HG02884 (cell line): Measurements from ENCODE around the gene GULP1.
"Not testable (repeated sequence)": the region's sequence is repeated elsewhere in the genome, so short reads cannot be mapped to it uniquely, and the experiment has no call there.

Experiments
- ATAC-seq: cut with Tn5 transposase; IDR thresholded peaks from one replicate; pipeline ENCODE4 v1.9.1; 2021; ENCODE audit warnings: mild to moderate bottlenecking, moderate library complexity; ENCODE audit not compliant: unreplicated experiment

The GULP1 gene

DNA sequence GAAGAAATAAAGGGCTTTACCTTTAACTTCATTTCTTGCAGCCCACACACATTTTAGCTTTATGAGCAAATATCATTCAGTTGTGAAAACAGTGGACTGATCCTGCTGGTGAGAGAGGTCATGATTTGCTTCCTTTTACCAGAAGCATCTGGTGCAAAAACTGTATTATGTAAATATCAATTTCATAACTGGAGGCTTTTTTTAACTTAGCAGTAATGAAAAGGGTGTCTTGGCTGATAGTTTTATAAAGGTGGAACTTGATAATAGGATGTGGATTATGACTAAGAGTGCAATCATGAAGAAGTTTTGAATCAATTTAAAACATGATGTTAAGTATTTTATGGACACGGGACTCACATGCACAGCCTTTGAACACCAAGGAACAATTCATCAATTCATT lies 304.4 kb downstream of the GULP1 start:
- ATAC-seq = no peak

DNA sequence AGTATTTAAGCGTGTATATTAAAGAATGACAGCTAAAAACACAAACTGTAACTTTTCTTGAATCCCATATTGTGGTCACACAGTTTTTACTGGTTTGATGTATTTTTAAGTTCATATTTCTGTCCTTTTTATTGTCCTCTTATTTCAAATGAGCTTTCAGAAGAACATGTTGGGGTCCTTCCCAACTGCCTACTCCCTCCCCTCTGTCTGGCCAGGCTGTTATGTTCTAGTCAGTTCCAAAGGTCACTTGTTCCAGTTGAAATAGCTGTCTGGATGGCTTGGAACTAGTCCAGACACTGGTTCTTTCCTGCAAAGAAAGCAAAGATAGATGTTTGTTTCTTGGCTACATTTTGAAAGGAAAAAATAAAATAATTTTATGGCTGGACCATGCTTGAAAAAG lies 306.9 kb downstream of the GULP1 start:
- ATAC-seq = no peak

DNA sequence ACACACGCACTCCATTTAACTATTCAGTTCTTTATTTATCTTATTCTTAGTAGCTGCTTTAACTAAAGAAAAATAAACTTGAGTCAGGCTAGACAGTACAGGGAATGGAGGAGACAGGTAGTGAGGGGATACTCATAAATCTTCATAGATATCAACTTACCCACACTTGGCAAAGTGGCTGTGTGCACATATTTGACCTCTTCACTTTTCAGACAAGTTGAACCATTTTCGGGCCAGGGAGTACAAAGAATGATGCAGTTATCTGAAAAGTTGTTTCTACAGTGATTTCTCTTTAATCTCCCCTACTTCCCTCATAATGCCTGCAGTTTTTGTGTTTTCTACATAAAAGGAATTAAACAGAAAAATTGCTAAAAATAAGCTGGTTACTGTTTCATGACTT lies 307.5 kb downstream of the GULP1 start:
- no peak for ATAC-seq

DNA sequence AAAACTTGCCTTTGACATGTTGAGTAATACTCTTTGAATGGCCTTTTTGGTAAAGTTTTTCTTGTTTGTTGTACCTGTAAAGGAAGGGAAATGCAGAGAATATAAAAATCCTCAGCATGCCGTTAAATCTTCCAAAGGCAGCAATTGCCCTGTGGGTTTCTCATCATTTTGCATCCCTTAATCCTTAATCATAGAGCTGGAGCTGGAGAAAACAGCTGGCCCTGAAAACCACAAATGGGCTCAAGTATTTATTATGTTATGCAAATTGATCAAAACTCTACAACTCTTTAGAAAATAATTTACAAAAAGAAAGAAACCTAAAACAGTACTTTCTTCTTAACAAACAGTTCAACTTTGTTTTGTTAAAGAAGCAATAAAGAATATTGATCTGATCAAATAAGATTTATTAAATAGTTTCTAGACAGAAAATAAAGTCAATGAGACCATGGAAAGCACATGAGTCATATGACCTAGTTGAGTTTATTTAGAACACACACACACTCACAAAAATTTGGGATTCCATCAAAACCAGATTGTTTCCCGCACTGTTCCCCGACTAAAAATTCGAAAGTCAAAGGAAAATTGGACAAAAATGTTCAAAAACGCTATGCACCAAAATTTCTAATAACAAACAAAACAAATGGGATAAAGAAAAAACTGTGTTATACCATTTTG lies 309.0 kb downstream of the GULP1 start:
- no peak for ATAC-seq

DNA sequence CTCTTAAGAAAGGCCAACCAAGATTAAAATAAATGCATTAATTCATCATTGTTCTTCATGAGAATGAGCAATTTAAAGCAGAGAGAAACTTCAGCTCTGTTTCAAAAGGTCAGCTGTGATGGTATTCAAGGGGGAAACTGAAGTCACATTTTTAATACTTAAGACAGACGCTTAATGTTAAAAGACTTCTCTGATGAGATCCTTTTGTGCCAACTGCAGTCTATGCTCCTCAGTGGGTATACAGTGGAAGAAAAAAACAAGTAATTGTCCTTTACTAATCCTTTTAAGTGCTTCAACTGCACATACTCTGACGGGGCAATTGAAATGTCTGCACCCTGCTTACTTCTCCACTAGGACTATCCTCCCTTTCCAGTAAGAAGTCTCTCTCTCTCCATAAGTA lies 309.7 kb downstream of the GULP1 start:
- no peak for ATAC-seq

DNA sequence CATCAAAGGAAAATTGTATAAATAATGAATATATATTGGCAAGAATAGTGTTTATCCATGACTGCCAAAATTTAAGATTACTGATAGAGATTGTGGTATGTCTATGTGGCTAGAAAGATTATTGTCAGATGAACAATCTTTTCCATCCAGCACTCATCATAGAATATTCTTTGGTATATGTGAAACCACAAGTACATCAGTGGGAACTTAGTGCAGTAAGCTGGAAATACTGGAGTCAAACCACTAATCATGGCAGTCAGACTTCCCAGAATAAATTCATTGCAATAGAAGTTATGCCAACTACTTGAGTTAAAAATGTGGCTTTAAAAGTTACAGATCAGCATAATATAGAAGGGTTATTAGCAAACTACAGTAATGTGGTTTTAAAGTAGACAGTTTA lies 310.3 kb downstream of the GULP1 start:
- ATAC-seq = no peak

DNA sequence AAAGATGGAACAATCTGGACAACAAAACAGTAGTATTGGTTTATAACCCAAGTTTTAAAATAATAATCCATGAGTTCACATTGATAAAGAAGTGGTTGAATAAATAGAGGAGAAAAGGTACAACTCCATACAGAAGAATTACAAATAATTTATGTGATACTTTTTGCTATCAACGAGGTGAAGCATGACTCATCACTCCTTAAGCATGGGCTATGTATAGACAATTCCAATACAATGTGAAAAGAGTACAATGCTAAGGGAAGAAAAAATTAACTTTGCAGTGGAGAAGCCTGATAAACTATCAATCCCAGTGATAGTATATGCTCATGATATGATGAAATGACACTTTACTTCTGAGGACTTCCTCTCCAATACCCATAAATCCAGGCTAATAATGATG lies 312.9 kb downstream of the GULP1 start:
- no peak for ATAC-seq

DNA sequence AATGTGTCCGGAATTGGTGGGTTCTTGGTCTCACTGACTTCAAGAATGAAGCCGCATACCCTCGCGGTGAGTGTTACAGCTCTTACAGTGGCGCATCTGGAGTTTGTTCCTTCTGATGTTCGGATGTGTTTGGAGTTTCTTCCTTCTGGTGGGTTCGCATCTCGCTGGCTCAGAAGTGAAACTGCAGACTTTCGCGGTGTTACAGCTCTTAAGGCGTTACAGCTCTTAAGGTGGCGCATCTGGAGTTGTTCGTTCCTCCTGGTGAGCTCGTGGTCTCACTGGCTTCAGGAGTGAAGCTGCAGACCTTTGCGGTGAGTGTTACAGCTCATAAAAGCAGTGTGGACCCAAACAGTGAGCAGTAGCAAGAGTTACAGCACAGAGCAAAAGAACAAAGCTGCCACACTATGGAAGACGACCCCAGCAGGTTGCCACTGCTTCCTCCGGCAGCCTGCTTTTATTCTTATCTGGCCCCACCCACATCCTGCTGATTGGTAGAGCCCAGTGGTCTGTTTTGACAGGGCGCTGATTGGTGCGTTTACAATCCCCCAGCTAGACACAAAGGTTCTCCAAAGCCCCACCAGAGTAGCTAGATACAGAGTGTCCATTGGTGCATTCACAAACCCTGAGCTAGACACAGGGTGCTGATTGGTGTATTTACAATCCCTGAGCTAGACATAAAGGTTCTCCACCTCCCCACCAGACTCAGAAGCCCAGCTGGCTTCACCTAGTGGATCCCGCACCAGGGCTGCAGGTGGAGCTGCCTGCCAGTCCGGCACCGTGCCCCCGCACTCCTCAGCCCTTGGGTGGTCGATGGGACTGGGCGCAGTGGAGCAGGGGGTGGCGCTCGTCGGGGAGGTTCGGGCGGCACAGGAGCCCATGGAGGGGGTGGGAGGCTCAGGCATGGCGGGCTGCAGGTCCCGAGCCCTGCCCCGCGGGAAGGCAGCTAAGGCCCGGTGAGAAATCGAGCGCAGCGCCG lies 314.2 kb downstream of the GULP1 start:
- ATAC-seq = not testable (repeated sequence)

DNA sequence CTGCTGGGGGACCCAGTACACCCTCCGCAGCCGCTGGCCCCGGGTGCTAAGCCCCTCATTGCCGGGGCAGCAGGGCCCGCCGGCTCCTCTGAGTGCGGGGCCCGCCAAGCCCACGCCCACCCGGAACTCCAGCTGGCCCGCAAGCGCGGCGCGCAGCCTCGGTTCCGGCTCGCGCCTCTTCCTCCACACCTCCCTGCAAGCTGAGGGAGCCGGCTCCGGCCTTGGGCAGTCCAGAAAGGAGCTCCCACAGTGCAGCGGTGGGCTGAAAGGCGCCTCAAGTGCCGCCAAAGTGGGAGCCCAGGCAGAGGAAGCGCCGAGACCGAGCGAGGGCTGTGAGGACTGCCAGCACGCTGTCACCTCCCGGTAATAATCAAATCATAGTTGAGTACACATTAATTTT lies 314.9 kb downstream of the GULP1 start:
- not testable (repeated sequence) for ATAC-seq

DNA sequence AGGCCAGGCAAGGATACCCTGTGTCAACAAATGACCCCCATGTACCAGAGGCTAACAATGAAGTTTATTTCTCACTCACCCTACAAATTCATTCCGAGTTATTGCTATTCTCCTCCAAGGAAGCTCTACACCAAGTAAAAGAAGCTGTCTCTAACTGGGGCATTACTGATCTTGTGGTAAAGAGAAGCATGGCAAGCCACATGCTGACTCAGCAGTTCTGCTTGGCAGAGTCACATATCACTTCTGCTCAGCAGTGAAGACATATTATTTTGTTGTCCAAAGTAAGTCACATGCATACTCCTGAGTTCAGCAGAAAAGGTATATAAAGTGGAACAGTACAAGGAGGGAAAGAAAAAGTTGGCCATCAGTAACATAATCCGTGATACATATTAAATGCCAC lies 315.8 kb downstream of the GULP1 start:
- ATAC-seq = no peak

DNA sequence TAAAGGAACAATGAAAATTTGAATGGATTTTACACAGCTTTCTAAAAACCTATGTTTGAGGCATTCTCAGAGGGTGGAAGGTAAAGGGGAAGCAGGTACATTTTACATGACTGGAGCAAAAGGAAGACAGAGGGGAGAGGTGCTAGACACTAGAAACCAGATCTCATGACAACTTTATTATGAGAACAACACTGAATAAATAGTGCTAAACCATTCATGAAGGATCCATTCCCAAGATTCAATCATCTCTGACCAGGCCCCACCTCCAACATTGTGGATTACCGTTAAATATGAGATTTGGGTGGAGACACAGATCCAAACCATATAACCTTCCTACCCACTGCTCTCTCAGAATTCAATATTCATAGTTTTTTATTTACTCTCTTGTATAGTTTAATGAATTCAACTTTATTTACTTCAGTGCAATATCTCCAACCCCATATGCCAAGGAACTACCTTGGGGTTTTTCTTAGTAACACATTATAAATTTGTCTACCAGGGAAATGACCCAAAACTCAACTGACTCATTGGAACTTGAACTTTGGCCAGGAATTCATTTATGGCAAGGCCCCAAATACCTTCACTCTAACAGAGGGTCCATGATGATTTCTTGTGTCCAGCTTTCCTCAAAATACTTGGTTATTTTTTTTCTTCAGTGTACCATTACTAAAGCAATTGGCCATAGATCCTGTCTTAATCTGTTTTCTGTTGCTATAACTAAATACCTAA lies 317.8 kb downstream of the GULP1 start:
- ATAC-seq = no peak

DNA sequence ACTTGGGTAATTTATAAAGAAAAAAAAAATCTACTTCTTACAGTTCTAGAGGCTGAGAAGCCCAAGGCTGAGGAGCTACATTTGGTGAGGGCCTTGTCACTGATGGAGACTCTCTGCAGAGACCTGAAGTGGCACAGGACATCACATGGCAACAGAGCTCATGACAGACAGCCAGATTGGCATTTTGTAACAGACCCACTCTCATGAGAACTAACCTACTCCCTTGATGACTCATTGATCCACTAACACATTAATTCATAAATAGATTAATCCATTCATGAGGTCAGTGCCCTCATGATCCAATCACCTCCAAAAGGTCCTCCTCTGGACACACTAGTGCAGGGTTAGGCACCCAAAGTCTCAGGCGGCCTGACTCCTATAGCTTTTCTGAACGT lies 318.4 kb downstream of the GULP1 start:
- ATAC-seq = no peak

DNA sequence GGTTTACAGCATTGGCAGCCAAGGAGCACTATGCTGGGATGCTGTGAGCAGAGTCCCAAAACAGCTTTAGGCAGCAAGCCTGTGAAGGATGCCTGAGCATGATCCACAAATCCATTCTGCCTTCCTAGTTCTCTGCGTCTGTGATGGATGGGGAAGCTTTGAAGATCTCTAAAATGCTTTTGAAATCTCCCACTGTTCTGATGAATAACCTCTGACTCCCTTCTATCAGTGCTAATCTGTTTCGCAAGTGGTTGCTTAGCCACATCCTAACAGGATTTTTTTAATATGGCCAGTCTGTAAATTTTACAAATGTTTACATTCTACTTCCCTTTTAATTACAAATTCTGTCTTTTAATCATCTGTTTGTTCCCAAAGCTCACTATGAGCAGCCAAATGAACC lies 319.2 kb downstream of the GULP1 start:
- ATAC-seq = no peak

DNA sequence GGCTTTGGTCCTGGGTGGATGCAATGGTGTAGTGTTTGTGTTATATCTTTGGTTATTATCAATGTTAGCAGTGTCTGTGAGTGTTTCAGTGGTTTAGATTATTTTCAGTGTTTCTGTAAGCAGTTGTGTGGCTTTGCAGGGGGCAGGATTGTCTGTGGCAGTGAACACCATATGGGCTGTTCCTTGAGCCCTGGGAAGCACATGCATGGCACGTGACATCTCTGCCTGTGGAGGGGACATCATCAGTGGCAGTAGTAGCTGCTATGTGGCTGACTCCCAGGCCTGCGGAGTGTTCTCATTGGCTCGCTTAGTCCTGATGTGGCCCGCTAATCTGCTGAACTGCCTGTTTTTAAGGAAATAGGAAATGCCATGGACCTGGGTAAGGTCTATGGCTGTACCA lies 327.5 kb downstream of the GULP1 start:
- ATAC-seq = no peak

DNA sequence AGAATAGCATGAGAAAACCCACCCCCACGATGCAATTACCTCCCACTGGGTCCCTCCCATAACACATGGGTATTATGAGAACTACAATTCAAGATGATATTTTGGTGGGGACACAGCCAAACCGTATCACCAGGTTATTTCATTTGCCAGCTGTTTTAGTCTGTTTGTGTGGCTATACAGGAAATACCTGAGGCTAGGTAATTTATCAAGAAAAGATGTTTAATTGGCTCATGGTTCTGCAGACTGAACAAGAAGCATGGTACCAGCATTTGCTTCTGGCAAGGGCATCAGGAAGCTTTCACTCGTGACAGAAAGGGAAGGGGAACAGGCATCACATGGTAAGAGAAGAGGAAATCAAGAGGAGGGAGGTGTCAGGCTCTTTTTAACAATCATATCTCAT lies 329.2 kb downstream of the GULP1 start:
- ATAC-seq = no peak

DNA sequence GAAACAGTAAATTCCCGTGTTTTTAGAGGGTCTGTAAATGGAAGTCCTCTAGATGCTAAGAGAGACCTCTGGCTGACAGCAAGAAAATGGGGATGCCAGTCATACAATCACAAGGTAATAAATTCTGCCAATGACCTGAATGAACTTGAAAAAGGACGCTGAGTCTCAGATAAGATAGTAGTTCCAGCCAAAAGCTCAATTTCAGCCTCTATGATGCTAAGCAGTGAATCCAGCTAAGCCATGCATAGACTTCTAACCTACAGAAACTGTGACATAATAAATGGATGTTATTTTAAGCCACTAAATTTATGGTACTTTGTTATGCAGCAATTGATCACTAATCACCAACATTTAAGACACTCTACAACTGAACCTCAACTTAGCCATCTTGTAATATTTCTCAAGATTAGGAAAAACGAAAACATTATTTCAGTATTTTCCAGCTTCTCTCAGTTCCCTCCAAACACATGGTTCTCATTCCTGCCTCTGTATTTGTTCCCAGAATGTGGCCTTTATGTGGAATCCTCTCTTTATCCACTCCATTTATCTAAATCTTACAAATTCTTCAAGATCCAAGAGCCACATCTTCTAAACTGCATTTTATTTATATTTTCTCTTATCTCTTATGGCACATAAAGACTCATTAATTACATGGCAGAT lies 331.1 kb downstream of the GULP1 start:
- no peak for ATAC-seq

DNA sequence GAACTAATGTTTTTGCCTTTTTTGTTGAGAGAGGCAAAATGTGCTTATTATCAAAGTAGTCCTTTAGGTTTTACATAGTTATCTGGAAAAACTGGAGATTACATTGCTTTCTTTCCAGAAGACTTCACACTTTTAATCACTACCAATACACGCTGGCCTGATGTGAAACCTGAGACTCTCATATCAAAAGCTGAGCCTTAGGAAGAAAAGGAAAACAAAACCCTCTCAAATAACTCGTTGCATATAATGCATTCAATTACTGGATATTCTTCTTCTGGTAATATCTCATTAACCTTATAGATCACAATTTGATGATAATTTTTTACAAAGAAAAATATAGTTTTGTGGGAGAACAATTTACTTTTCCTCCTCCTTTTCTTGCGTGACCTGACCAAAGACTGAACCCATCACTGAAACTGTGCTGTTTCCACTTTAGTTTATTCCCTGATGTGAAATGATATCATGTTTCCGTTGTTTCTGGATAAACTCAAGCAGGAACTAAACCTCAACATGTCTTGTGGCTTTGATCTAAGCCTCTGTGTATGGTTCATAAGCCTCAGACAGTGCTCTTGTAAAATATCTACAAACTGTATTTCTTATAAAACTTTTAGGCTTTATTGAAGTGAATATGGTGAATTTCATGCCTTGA lies 332.4 kb downstream of the GULP1 start:
- no peak for ATAC-seq

DNA sequence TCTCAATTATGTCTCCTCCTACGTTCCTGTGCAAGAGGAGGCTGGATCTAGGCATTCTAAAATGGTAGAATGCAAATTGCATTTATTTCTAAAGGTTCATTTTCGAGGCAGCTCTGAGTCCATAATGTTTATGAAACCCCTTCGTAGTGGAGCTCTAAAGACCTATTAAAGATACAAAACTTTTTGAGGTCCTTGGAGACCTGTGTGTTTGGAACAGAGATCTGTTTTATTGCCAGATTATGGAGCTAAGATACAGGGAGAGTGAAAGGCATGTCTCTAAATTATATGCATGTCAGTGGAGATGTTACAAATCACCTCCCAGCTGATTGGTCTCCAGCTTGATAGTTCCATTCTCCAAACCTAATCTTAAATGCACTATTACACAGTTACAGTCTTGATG lies 335.8 kb downstream of the GULP1 start:
- no peak for ATAC-seq

DNA sequence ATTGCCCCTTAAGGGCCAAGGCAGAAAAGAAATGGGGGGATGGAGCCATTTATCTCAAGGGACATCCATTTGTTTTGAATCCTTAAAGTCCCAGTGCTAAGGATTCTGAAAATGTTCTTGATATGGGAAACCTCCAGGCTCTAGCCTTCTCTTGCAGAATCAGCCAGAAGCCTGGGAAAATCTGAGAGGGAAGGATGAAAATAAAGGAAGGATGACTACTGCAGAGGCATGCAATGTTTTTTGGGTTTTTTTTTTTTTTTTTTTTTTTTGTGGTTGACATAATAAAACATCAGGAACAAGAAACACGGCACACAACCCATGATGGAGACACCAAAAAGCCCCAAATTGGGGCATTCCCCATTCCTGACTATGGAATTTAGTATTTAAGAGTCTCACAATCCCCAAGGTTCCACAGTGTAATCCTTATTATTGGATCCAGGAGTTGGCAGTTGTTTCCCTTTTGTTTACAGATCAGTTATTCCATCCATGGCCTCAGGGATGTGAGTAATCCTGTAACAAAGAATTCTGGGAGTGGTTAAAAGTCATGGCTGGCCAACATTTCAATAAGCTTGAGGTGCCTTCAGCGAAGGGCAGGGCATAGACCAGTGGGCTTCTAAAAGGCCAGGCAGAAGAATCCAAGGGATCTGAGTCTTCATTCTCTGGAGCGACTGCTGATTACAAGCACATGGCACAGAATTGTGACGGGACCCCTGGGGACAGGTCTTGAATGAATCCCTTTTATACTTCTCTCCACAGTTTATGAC lies 337.5 kb downstream of the GULP1 start:
- no peak for ATAC-seq
